Epithelial cell of esophagus (primary cell): ENCODE results near the gene MTCH1.

Experiments
- DNase-seq: peaks from one replicate; pipeline ENCODE4 v3.0.0; 2010; ENCODE audit warnings: low read depth
- H3K4me3 ChIP-seq: 2 replicates; pipeline ENCODE4 v1.5.1; 2011; ENCODE audit warnings: mild to moderate bottlenecking, low read length, control low read depth
- CTCF ChIP-seq: IDR thresholded peaks from 2 replicates; pipeline ENCODE4 v1.5.1; 2011; ENCODE audit warnings: low read depth, mild to moderate bottlenecking, low read length, control low read depth, inconsistent platforms; ENCODE audit not compliant: insufficient read depth; ENCODE audit errors: missing control alignments

The MTCH1 gene

GRCh38 chr6:37008484-37009465, 22.8 kb upstream of the MTCH1 start:
- no peak for DNase-seq
- TF ChIP-seq CTCF, result no peak
- no peak overlapping the region for H3K4me3 ChIP-seq

- H3K4me3 ChIP-seq, result no peak overlapping the region
- no peak for TF ChIP-seq CTCF
- no peak for DNase-seq
Measured at GRCh38 chr6:37007340-37008043, 21.5 kb upstream of the MTCH1 start.

GRCh38 chr6:37006793-37007339, 20.9 kb upstream of the MTCH1 start:
- DNase-seq, result no peak

GRCh38 chr6:37005827-37006567, 20.0 kb upstream of the MTCH1 start:
- no peak overlapping the region for H3K4me3 ChIP-seq
- DNase-seq, result no peak
- TF ChIP-seq CTCF, result no peak

More at GRCh38 chr6:37006793-37007339, 20.9 kb upstream of the MTCH1 start:
- no peak overlapping the region for H3K4me3 ChIP-seq
- TF ChIP-seq CTCF, result no peak

GRCh38 chr6:37005061-37005810, 19.2 kb upstream of the MTCH1 start, which contains the start of gene FGD2:
Gene FGD2, plus strand, starts transcription at chr6:37005655. Its CDS starts 163 bp downstream, at chr6:37005818.
- DNase-seq, result no peak
- no peak within 1 kb of the TSS for H3K4me3 ChIP-seq
- no peak for TF ChIP-seq CTCF
